Ectodermal cell (in vitro differentiated cells): Measurements from ENCODE around the gene TMTC1.
A peak's percentile ranks its signal among the peaks of the same experiment; 100 is the strongest.

ENCODE experiments used
- H3K27ac ChIP-seq: 2 replicates; pipeline ENCODE4 v1.7.0; 2013; ENCODE audit warnings: mild to moderate bottlenecking, low read depth, low read length; ENCODE audit not compliant: insufficient read depth, poor library complexity, severe bottlenecking
- H3K27me3 ChIP-seq: 2 replicates; pipeline ENCODE4 v1.7.0; 2013; ENCODE audit warnings: mild to moderate bottlenecking, low read length; ENCODE audit not compliant: insufficient read depth, control insufficient read depth, poor library complexity, severe bottlenecking
- H3K36me3 ChIP-seq: one replicate; pipeline ENCODE4 v1.7.0; 2013; ENCODE audit warnings: low read length; ENCODE audit not compliant: control insufficient read depth, insufficient read depth
- H3K4me1 ChIP-seq: one replicate; pipeline ENCODE4 v1.7.0; 2013; ENCODE audit warnings: low read length; ENCODE audit not compliant: control insufficient read depth, insufficient read depth
- H3K4me3 ChIP-seq: 2 replicates; pipeline ENCODE4 v1.7.0; 2013; ENCODE audit warnings: low read depth, low read length, control low read depth; ENCODE audit not compliant: insufficient read depth
- H3K9me3 ChIP-seq: 2 replicates; pipeline ENCODE4 v1.7.0; 2013; ENCODE audit warnings: mild to moderate bottlenecking, low read length, moderate library complexity; ENCODE audit not compliant: control insufficient read depth
- WGBS, 2 experiments: methylation state at CpG; one replicate each; pipeline ENCODE4 v1.1.7; 2013; ENCODE audit warnings: missing lambda C conversion rate in 2 of 2; 5-methylcytosine and 5-hydroxymethylcytosine counted together

Gene TMTC1

GRCh38 chr12:29797565-29798355, 14.0 kb upstream of the TMTC1 start:
- H3K4me3 ChIP-seq, result no peak overlapping the region
- H3K27me3 ChIP-seq, result no peaks in the 10 kb centered on the region
- peaks cover 27% of the 10 kb centered on the region for H3K4me1 ChIP-seq
- peaks cover under 1% of the 10 kb centered on the region for H3K9me3 ChIP-seq
- 87 to 89% methylated on average over 2 of the region's 2 CpGs for WGBS, 2 experiments
- peak overlapping the region; percentile 77 for H3K27ac ChIP-seq
- H3K36me3 ChIP-seq, result no peaks in the 10 kb centered on the region

- no peak overlapping the region for H3K4me3 ChIP-seq
- peaks cover 27% of the 10 kb centered on the region for H3K4me1 ChIP-seq
- no peaks in the 10 kb centered on the region for H3K36me3 ChIP-seq
- no peaks in the 10 kb centered on the region for H3K27me3 ChIP-seq
- WGBS, 2 experiments, result 57 to 58% methylated on average over 5 to 6 of the region's 6 CpGs
- H3K9me3 ChIP-seq, result peaks cover 7% of the 10 kb centered on the region
- peak overlapping the region; percentile 77 for H3K27ac ChIP-seq
Observed at GRCh38 chr12:29796823-29797263, 13.1 kb upstream of the TMTC1 start.

GRCh38 chr12:29795715-29796114, 12.0 kb upstream of the TMTC1 start:
- WGBS, 2 experiments, result 72 to 74% methylated on average over 3 of the region's 3 CpGs
- Histone ChIP-seq H3K4me1 (peaks cover 27% of the 10 kb centered on the region), H3K4me3 (no peak overlapping the region)

GRCh38 chr12:29794862-29795261, 11.1 kb upstream of the TMTC1 start:
- no peaks in the 10 kb centered on the region for H3K36me3 ChIP-seq
- no peak overlapping the region for H3K4me3 ChIP-seq
- peaks cover 27% of the 10 kb centered on the region for H3K4me1 ChIP-seq
- no peak overlapping the region for H3K27ac ChIP-seq
- H3K27me3 ChIP-seq, result no peaks in the 10 kb centered on the region
- peaks cover 7% of the 10 kb centered on the region for H3K9me3 ChIP-seq

More at GRCh38 chr12:29795715-29796114, 12.0 kb upstream of the TMTC1 start:
- Histone ChIP-seq H3K27me3 (no peaks in the 10 kb centered on the region), H3K36me3 (no peaks in the 10 kb centered on the region), H3K9me3 (peaks cover 7% of the 10 kb centered on the region), H3K27ac (no peak overlapping the region)

GRCh38 chr12:29792853-29793252, 9.1 kb upstream of the TMTC1 start:
- Histone ChIP-seq H3K4me3 (no peak overlapping the region), H3K27ac (no peak overlapping the region), H3K36me3 (no peaks in the 10 kb centered on the region), H3K4me1 (peaks cover 27% of the 10 kb centered on the region), H3K27me3 (no peaks in the 10 kb centered on the region), H3K9me3 (peaks cover 7% of the 10 kb centered on the region)
- 94 to 95% methylated on average over 8 of the region's 8 CpGs for WGBS, 2 experiments

GRCh38 chr12:29792132-29792531, 8.4 kb upstream of the TMTC1 start:
- Histone ChIP-seq H3K4me3 (no peak overlapping the region), H3K27ac (no peak overlapping the region), H3K9me3 (peaks cover 7% of the 10 kb centered on the region), H3K36me3 (no peaks in the 10 kb centered on the region), H3K4me1 (peaks cover 23% of the 10 kb centered on the region), H3K27me3 (no peaks in the 10 kb centered on the region)
- WGBS, 2 experiments, result 95 to 97% methylated on average over 10 of the region's 10 CpGs

GRCh38 chr12:29782871-29783772, 620 bp downstream of the TMTC1 start:
- 0% methylated on average over 82 of the region's 82 CpGs for WGBS, 2 experiments
- H3K36me3 ChIP-seq, result no peaks in the 10 kb centered on the region
- H3K4me3 ChIP-seq, result peak overlapping the region; percentile 62
- no peak overlapping the region for H3K27ac ChIP-seq
- H3K9me3 ChIP-seq, result peaks cover 2% of the 10 kb centered on the region
- no peaks in the 10 kb centered on the region for H3K4me1 ChIP-seq
- peaks cover 15% of the 10 kb centered on the region for H3K27me3 ChIP-seq

GRCh38 chr12:29782285-29782870, 1.4 kb downstream of the TMTC1 start:
- 4 to 6% methylated on average over 16 of the region's 16 CpGs for WGBS, 2 experiments

GRCh38 chr12:29781705-29782266, 2.0 kb downstream of the TMTC1 start:
- Histone ChIP-seq H3K4me1 (no peaks in the 10 kb centered on the region), H3K27me3 (peaks cover 15% of the 10 kb centered on the region), H3K9me3 (peaks cover 2% of the 10 kb centered on the region), H3K36me3 (no peaks in the 10 kb centered on the region), H3K27ac (no peak overlapping the region), H3K4me3 (peak overlapping the region; percentile 62)
- 76 to 85% methylated on average over 2 of the region's 2 CpGs for WGBS, 2 experiments

More at GRCh38 chr12:29782285-29782870, 1.4 kb downstream of the TMTC1 start:
- Histone ChIP-seq H3K36me3 (no peaks in the 10 kb centered on the region), H3K4me3 (peak overlapping the region; percentile 62), H3K27ac (no peak overlapping the region), H3K27me3 (peaks cover 15% of the 10 kb centered on the region), H3K4me1 (no peaks in the 10 kb centered on the region), H3K9me3 (peaks cover 2% of the 10 kb centered on the region)
